HepG2 (cell line): ENCODE results near the gene IQGAP2. TPM values are rescaled to one million over a fixed set of nuclear protein-coding genes. Genes with fewer than 3 reads are reported as not detected.

Experiments
- CAMTA2 ChIP-seq: sonication (generic); formaldehyde crosslinking; IDR thresholded peaks from 2 replicates; pipeline ENCODE4 v1.4.0; 2020; ENCODE audit warnings: mild to moderate bottlenecking, missing genetic modification reagents, borderline replicate concordance
- DMAP1 ChIP-seq: IDR thresholded peaks from 2 replicates; pipeline ENCODE4 v1.6.1; 2016
- ETV5 ChIP-seq: IDR thresholded peaks from 2 replicates; pipeline ENCODE4 v1.6.1; 2018; ENCODE audit warnings: missing biosample characterization, missing genetic modification reagents, inconsistent platforms, borderline replicate concordance
- GATAD1 ChIP-seq: IDR thresholded peaks from 2 replicates; pipeline ENCODE4 v1.6.1; 2016; ENCODE audit warnings: missing genetic modification reagents, missing compliant biosample characterization
- GPN1 ChIP-seq: sonication (generic); formaldehyde crosslinking; IDR thresholded peaks from 2 replicates; pipeline ENCODE4 v1.5.1; 2020; ENCODE audit warnings: missing genetic modification reagents, borderline replicate concordance
- HNF1B ChIP-seq: sonication (generic); formaldehyde crosslinking; IDR thresholded peaks from 2 replicates; pipeline ENCODE4 v1.5.1; 2020; ENCODE audit warnings: mild to moderate bottlenecking, moderate library complexity, missing genetic modification reagents
- MXD1 ChIP-seq: sonication (generic); formaldehyde crosslinking; IDR thresholded peaks from 2 replicates; pipeline ENCODE4 v1.4.0; 2020; ENCODE audit warnings: mild to moderate bottlenecking, missing genetic modification reagents
- NR2C2 ChIP-seq: sonication (generic); formaldehyde crosslinking; IDR thresholded peaks from 2 replicates; pipeline ENCODE4 v1.4.0; 2020; ENCODE audit warnings: missing genetic modification reagents, mild to moderate bottlenecking, moderate library complexity, borderline replicate concordance
- RFX5 ChIP-seq: IDR thresholded peaks from 2 replicates; pipeline ENCODE4 v1.6.1; 2011; ENCODE audit warnings: low read depth, low read length, improper control_type of control experiment
- TBP ChIP-seq: sonication (generic); formaldehyde crosslinking; IDR thresholded peaks from 2 replicates; pipeline ENCODE4 v1.5.0; 2020; ENCODE audit warnings: missing genetic modification reagents
- TMF1 ChIP-seq: sonication (generic); formaldehyde crosslinking; IDR thresholded peaks from 2 replicates; pipeline ENCODE4 v1.8.1; 2022; ENCODE audit warnings: low read depth, missing genetic modification reagents
- YY1 ChIP-seq: IDR thresholded peaks from 2 replicates; pipeline ENCODE4 v1.6.1; 2011; ENCODE audit warnings: low read length, low read depth, moderate library complexity, mild to moderate bottlenecking; ENCODE audit not compliant: insufficient read depth, insufficient replicate concordance
- ZFP36L1 ChIP-seq: sonication (generic); formaldehyde crosslinking; IDR thresholded peaks from 2 replicates; pipeline ENCODE4 v1.8.0; 2022; ENCODE audit warnings: mild to moderate bottlenecking, missing genetic modification reagents, moderate library complexity
- ZMAT5 ChIP-seq: sonication (generic); formaldehyde crosslinking; IDR thresholded peaks from 2 replicates; pipeline ENCODE4 v1.5.0; 2020; ENCODE audit warnings: mild to moderate bottlenecking, low read depth, missing genetic modification reagents, borderline replicate concordance
- ZNF280D ChIP-seq: sonication (generic); formaldehyde crosslinking; IDR thresholded peaks from 2 replicates; pipeline ENCODE4 v1.5.1; 2020; ENCODE audit warnings: mild to moderate bottlenecking, missing genetic modification reagents
- polyA plus RNA-seq, 8 experiments: library from polyadenylated mRNA; depleted of rRNA in 3 of 8; stranded (reverse) in 7 of 8; unstranded in 1 of 8; fragments of >200 nt; fragmentation: Illumina TruSeq in 4 of 8; extraction: Trizol in 4 of 8; gene quantifications; 2 replicates each; pipeline versions ENCODE4 v1.2.1 to v1.2.3, GENCODE V29; 2011 to 2016; ENCODE audit warnings: low read depth in 4 of 8, missing spikeins in 1 of 8, mixed read lengths in 1 of 8; ENCODE audit not compliant: insufficient read depth in 1 of 8
- total RNA-seq, 5 experiments: library from RNA; depleted of rRNA; stranded (reverse); fragments of >200 nt; fragmentation: Illumina TruSeq; extraction: Trizol; gene quantifications; 2 replicates each; pipeline ENCODE4 v1.2.3, GENCODE V29; 2016; ENCODE audit warnings: low read depth in 1 of 5
- TF ChIP-seq, protein P1 (sequence below): sonication (generic); formaldehyde crosslinking; IDR thresholded peaks from 2 replicates; pipeline ENCODE4 v1.5.0; 2020; ENCODE audit warnings: missing genetic modification reagents
- TF ChIP-seq, protein P2 (sequence below): sonication (generic); formaldehyde crosslinking; conservative IDR thresholded peaks from 2 replicates; pipeline ENCODE4 v1.8.0; 2022; ENCODE audit warnings: mild to moderate bottlenecking, moderate library complexity, missing genetic modification reagents
- TF ChIP-seq, protein P3 (sequence below): sonication (generic); formaldehyde crosslinking; IDR thresholded peaks from 2 replicates; pipeline ENCODE4 v1.4.0; 2020; ENCODE audit warnings: missing genetic modification reagents

IQGAP2 gene
- total and polyA plus RNA-seq, 2 of the 13 experiments (the other 11 are each of a cell fraction or from before 2014, with no cell fraction given): 35.2 to 83.3 TPM

DNA sequence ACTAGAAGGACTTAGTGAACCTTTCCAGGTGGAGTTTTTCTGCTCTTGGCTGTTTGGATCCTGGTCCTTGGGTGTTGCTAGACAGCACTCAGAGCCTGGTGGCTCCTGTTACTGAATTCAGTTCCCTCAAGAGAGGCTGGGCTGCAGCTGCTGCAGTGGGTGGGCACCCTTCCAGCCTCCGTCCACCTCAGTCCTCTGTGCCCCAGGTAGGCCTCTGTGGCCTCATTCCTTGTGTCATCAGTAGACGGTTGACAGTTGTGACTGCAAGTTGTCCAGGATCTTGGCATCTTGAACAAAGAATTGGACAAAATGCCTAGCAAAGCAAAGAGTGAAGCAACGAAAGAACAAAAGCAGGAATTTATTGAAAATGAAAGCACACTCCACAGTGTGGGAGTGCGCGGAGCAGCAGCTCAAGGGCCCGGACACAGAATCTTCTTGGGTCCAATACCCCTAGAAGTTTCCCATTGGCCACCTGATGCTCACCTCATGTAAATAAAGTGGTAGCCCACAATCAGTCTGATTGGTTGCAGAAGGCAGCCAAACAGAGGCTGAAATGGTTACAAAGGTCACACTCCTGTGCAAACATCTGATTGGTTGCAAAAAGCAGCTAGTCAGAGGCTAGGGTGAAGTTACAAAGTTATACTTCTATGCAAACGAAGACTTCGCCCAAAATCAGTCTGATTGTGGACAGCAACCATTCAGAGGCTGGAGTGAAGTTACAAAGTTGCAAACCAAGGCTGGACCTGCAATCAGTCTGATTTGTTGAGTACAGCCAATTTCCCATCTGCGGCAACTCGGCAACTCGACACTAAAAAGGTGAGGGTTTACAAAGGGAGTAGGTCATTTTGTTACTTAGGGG lies 352.9 kb downstream of the IQGAP2 start (continued):
- TF ChIP-seq TMF1 (CRISPR knock-in tag): no peak
- no peak for TF ChIP-seq GPN1 (CRISPR knock-in tag)
- no peak; the same call in 1 of the 2 replicates for TF ChIP-seq ZNF280D (CRISPR knock-in tag)
- TF ChIP-seq NR2C2 (CRISPR knock-in tag): 0 out of 2 replicates have a peak, but pooled peaks have one; percentile 29
- TF ChIP-seq YY1: no peak
- peak; percentile 21 for TF ChIP-seq GATAD1 (CRISPR knock-in tag)
- TF ChIP-seq, protein P1, sequence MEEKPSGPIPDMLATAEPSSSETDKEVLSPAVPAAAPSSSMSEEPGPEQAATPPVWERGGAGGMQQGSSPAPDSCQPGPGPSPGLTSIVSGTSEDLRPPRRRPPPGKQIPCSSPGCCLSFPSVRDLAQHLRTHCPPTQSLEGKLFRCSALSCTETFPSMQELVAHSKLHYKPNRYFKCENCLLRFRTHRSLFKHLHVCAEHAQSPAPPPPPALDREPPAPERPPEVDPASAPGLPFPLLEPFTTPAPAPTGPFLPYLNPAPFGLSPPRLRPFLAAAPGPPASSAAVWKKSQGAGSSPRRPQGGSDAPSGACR (CRISPR knock-in tag): no peak
- TF ChIP-seq, protein P2, sequence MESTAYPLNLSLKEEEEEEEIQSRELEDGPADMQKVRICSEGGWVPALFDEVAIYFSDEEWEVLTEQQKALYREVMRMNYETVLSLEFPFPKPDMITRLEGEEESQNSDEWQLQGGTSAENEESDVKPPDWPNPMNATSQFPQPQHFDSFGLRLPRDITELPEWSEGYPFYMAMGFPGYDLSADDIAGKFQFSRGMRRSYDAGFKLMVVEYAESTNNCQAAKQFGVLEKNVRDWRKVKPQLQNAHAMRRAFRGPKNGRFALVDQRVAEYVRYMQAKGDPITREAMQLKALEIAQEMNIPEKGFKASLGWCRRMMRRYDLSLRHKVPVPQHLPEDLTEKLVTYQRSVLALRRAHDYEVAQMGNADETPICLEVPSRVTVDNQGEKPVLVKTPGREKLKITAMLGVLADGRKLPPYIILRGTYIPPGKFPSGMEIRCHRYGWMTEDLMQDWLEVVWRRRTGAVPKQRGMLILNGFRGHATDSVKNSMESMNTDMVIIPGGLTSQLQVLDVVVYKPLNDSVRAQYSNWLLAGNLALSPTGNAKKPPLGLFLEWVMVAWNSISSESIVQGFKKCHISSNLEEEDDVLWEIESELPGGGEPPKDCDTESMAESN (CRISPR knock-in tag): 0 out of 2 replicates have a peak, but pooled peaks have one; percentile 1
- no peak for TF ChIP-seq TBP (CRISPR knock-in tag)
- TF ChIP-seq MXD1 (CRISPR knock-in tag): no peak
- TF ChIP-seq, protein P3, sequence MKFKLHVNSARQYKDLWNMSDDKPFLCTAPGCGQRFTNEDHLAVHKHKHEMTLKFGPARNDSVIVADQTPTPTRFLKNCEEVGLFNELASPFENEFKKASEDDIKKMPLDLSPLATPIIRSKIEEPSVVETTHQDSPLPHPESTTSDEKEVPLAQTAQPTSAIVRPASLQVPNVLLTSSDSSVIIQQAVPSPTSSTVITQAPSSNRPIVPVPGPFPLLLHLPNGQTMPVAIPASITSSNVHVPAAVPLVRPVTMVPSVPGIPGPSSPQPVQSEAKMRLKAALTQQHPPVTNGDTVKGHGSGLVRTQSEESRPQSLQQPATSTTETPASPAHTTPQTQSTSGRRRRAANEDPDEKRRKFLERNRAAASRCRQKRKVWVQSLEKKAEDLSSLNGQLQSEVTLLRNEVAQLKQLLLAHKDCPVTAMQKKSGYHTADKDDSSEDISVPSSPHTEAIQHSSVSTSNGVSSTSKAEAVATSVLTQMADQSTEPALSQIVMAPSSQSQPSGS: 0 out of 2 replicates have a peak, but pooled peaks have one; percentile 8
- no peak for TF ChIP-seq ZMAT5 (CRISPR knock-in tag)
- no peak for TF ChIP-seq ETV5 (CRISPR knock-in tag)
- TF ChIP-seq DMAP1 (CRISPR knock-in tag): no peak
- no peak for TF ChIP-seq RFX5
- TF ChIP-seq HNF1B (CRISPR knock-in tag): no peak
- TF ChIP-seq ZFP36L1 (CRISPR knock-in tag): no peak
- no peak for TF ChIP-seq CAMTA2 (CRISPR knock-in tag)
